Measurements from ENCODE around the gene PDE4D. TPM values are rescaled to one million over a fixed set of nuclear protein-coding genes. Genes with fewer than 3 reads are reported as not detected.

PDE4D gene
- total RNA-seq, 1 donor = 19.9 TPM

GRCh38 chr5:59420596-59420995, 472.9 kb downstream of the PDE4D start:
- Histone ChIP-seq H3K36me3 (ENCODE audit: insufficient read depth, low read length) (no peaks in the 10 kb centered on the region), H3K9me3 (ENCODE audit: low read depth, low read length) (no peaks in the 10 kb centered on the region), H3K4me3 (ENCODE audit: insufficient read depth, low read length) (no peak overlapping the region), H2AFZ (ENCODE audit: low read length) (no peak overlapping the region), H3K27me3 (ENCODE audit: insufficient read depth, low read length) (no peaks in the 10 kb centered on the region), H3K4me1 (ENCODE audit: insufficient read depth, low read length) (no peaks in the 10 kb centered on the region), H3K4me2 (ENCODE audit: insufficient read depth, low read length) (no peak overlapping the region), H3K27ac (ENCODE audit: low read depth, low read length) (no peak overlapping the region), H3K79me2 (ENCODE audit: insufficient read depth, low read length) (no peaks in the 10 kb centered on the region), H4K20me1 (ENCODE audit: insufficient read depth, low read length) (no peaks in the 10 kb centered on the region)
- no peak for TF ChIP-seq CTCF (IDR thresholded peaks at IDR 0.05; ENCODE audit: extremely low read depth, low read depth, low read length)
- no peak for DNase-seq (ENCODE audit: insufficient read length, low spot score, missing footprints)

- Histone ChIP-seq H3K4me1 (ENCODE audit: insufficient read depth, low read length) (no peaks in the 10 kb centered on the region), H3K27ac (ENCODE audit: low read depth, low read length) (no peak overlapping the region)
Measured at GRCh38 chr5:59418808-59419207, 474.7 kb downstream of the PDE4D start.

GRCh38 chr5:59416451-59416850, 477.1 kb downstream of the PDE4D start:
- no peaks in the 10 kb centered on the region for H3K4me1 ChIP-seq (ENCODE audit: insufficient read depth, low read length)
- H3K36me3 ChIP-seq (ENCODE audit: insufficient read depth, low read length) = no peaks in the 10 kb centered on the region
- no peak overlapping the region for H2AFZ ChIP-seq (ENCODE audit: low read length)
- no peak overlapping the region for H3K27ac ChIP-seq (ENCODE audit: low read depth, low read length)
- no peak for DNase-seq (ENCODE audit: insufficient read length, low spot score, missing footprints)
- H3K4me3 ChIP-seq (ENCODE audit: insufficient read depth, low read length) = no peak overlapping the region
- H3K27me3 ChIP-seq (ENCODE audit: insufficient read depth, low read length) = no peaks in the 10 kb centered on the region
- TF ChIP-seq CTCF (IDR thresholded peaks at IDR 0.05; ENCODE audit: extremely low read depth, low read depth, low read length) = no peak
- no peaks in the 10 kb centered on the region for H3K9me3 ChIP-seq (ENCODE audit: low read depth, low read length)
- no peak overlapping the region for H3K4me2 ChIP-seq (ENCODE audit: insufficient read depth, low read length)
- no peaks in the 10 kb centered on the region for H4K20me1 ChIP-seq (ENCODE audit: insufficient read depth, low read length)
- no peaks in the 10 kb centered on the region for H3K79me2 ChIP-seq (ENCODE audit: insufficient read depth, low read length)

More at GRCh38 chr5:59418808-59419207, 474.7 kb downstream of the PDE4D start:
- H3K27me3 ChIP-seq (ENCODE audit: insufficient read depth, low read length) = no peaks in the 10 kb centered on the region
- H4K20me1 ChIP-seq (ENCODE audit: insufficient read depth, low read length) = no peaks in the 10 kb centered on the region
- H3K4me3 ChIP-seq (ENCODE audit: insufficient read depth, low read length) = no peak overlapping the region
- H3K79me2 ChIP-seq (ENCODE audit: insufficient read depth, low read length) = no peaks in the 10 kb centered on the region
- no peak for DNase-seq (ENCODE audit: insufficient read length, low spot score, missing footprints)
- TF ChIP-seq CTCF (IDR thresholded peaks at IDR 0.05; ENCODE audit: extremely low read depth, low read depth, low read length) = no peak
- no peak overlapping the region for H2AFZ ChIP-seq (ENCODE audit: low read length)
- no peak overlapping the region for H3K4me2 ChIP-seq (ENCODE audit: insufficient read depth, low read length)
- no peaks in the 10 kb centered on the region for H3K9me3 ChIP-seq (ENCODE audit: low read depth, low read length)
- no peaks in the 10 kb centered on the region for H3K36me3 ChIP-seq (ENCODE audit: insufficient read depth, low read length)

GRCh38 chr5:59416026-59416425, 477.5 kb downstream of the PDE4D start:
- Histone ChIP-seq H4K20me1 (ENCODE audit: insufficient read depth, low read length) (no peaks in the 10 kb centered on the region), H3K9me3 (ENCODE audit: low read depth, low read length) (no peaks in the 10 kb centered on the region), H3K27ac (ENCODE audit: low read depth, low read length) (no peak overlapping the region), H3K27me3 (ENCODE audit: insufficient read depth, low read length) (no peaks in the 10 kb centered on the region), H3K36me3 (ENCODE audit: insufficient read depth, low read length) (no peaks in the 10 kb centered on the region), H3K4me2 (ENCODE audit: insufficient read depth, low read length) (no peak overlapping the region), H3K4me1 (ENCODE audit: insufficient read depth, low read length) (no peaks in the 10 kb centered on the region), H3K79me2 (ENCODE audit: insufficient read depth, low read length) (no peaks in the 10 kb centered on the region), H3K4me3 (ENCODE audit: insufficient read depth, low read length) (no peak overlapping the region), H2AFZ (ENCODE audit: low read length) (no peak overlapping the region)
- no peak for DNase-seq (ENCODE audit: insufficient read length, low spot score, missing footprints)
- no peak for TF ChIP-seq CTCF (IDR thresholded peaks at IDR 0.05; ENCODE audit: extremely low read depth, low read depth, low read length)

All from osteoblast (primary cell).